DND-41 (cell line): ENCODE measurements around the gene OVCH1.

Experiments
- EZH2 ChIP-seq: IDR thresholded peaks from 3 replicates; pipeline ENCODE4 v1.6.1; 2012; ENCODE audit warnings: borderline replicate concordance, low read depth, mild to moderate bottlenecking, moderate library complexity, low read length, inconsistent platforms; ENCODE audit not compliant: severe bottlenecking
- TF ChIP-seq, protein P1 (sequence below): IDR thresholded peaks from 2 replicates; pipeline ENCODE4 v1.5.1; 2012; ENCODE audit warnings: borderline replicate concordance, low read length, moderate library complexity, mild to moderate bottlenecking; ENCODE audit not compliant: poor library complexity, severe bottlenecking; ENCODE audit errors: extremely low read depth

DNA sequence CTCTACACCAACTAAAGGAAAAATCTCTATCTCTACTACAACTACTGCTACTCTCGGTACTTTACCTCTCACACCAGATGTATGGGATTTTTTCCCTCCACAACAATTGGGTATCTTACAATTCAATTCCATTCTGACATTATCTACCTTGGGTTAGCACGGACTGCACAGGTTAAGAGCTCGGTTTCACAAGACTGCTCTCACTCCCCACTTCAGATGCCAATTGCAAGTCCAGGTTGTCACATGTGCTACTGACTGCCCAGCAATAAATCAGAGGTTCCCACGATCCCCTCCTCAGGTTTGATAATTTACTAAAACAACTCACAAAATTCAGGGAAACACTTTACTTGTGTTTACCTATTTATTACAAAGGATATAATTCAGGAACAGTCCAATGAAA is 58.0 kb downstream of the OVCH1 start:
- TF ChIP-seq, protein P1, sequence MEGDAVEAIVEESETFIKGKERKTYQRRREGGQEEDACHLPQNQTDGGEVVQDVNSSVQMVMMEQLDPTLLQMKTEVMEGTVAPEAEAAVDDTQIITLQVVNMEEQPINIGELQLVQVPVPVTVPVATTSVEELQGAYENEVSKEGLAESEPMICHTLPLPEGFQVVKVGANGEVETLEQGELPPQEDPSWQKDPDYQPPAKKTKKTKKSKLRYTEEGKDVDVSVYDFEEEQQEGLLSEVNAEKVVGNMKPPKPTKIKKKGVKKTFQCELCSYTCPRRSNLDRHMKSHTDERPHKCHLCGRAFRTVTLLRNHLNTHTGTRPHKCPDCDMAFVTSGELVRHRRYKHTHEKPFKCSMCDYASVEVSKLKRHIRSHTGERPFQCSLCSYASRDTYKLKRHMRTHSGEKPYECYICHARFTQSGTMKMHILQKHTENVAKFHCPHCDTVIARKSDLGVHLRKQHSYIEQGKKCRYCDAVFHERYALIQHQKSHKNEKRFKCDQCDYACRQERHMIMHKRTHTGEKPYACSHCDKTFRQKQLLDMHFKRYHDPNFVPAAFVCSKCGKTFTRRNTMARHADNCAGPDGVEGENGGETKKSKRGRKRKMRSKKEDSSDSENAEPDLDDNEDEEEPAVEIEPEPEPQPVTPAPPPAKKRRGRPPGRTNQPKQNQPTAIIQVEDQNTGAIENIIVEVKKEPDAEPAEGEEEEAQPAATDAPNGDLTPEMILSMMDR, result no peak
- no peak for TF ChIP-seq EZH2
